Neural cell (in vitro differentiated cells): ENCODE measurements around the gene DHPS. TPM values are rescaled to one million over a fixed set of nuclear protein-coding genes. Genes with fewer than 3 reads are reported as not detected.

Experiments used
- H2AFZ ChIP-seq: fragments of 200-600, 300-800 bp; sonication (generic), shearing (Covaris generic); 2 replicates; pipeline ENCODE4 v1.6.0; 2014; ENCODE audit warnings: low read depth, mild to moderate bottlenecking, antibody characterized with exemption, low read length, moderate library complexity
- H3F3A ChIP-seq: fragments of 200-600 bp; shearing (Covaris generic); 2 replicates; pipeline ENCODE4 v1.6.1; 2016; ENCODE audit warnings: mild to moderate bottlenecking, moderate library complexity, mixed read lengths, antibody characterized with exemption, low read length; ENCODE audit not compliant: insufficient read depth, poor library complexity, severe bottlenecking
- H3K27ac ChIP-seq: fragments of 200-600, 300-800 bp; sonication (generic), shearing (Covaris generic); 2 replicates; pipeline ENCODE4 v1.5.1; 2014; ENCODE audit warnings: mild to moderate bottlenecking, low read length, moderate library complexity
- H3K27me3 ChIP-seq: fragments of 300-800, 200-600 bp; sonication (generic), shearing (Covaris generic); 2 replicates; pipeline ENCODE4 v1.6.0; 2014; ENCODE audit warnings: mild to moderate bottlenecking, low read depth, low read length, moderate library complexity; ENCODE audit not compliant: insufficient read depth
- H3K36me3 ChIP-seq: fragments of 300-800, 200-600 bp; sonication (generic), shearing (Covaris generic); 2 replicates; pipeline ENCODE4 v1.5.1; 2014; ENCODE audit warnings: mild to moderate bottlenecking, antibody characterized with exemption, low read length, moderate library complexity; ENCODE audit not compliant: insufficient read depth
- H3K4me2 ChIP-seq: fragments of 300-800, 200-600 bp; sonication (generic), shearing (Covaris generic); 2 replicates; pipeline ENCODE4 v1.6.0; 2014; ENCODE audit warnings: mild to moderate bottlenecking, low read length
- H3K4me3 ChIP-seq: fragments of 300-800, 200-600 bp; sonication (generic), shearing (Covaris generic); 2 replicates; pipeline ENCODE4 v1.5.1; 2014; ENCODE audit warnings: mild to moderate bottlenecking, low read length, moderate library complexity
- H3K79me2 ChIP-seq: fragments of 200-600 bp; shearing (Covaris generic); replicated peaks from 2 replicates; pipeline ENCODE4 v1.6.0; 2014; ENCODE audit warnings: mild to moderate bottlenecking, low read length, moderate library complexity; ENCODE audit not compliant: insufficient read depth
- H3K9ac ChIP-seq: fragments of 300-800, 200-600 bp; sonication (generic), shearing (Covaris generic); 2 replicates; pipeline ENCODE4 v1.6.1; 2016; ENCODE audit warnings: mild to moderate bottlenecking, low read length, mixed read lengths
- H3K9me2 ChIP-seq: fragments of 200-600 bp; shearing (Covaris generic); 2 replicates; pipeline ENCODE4 v1.6.1; 2016; ENCODE audit warnings: mild to moderate bottlenecking, low read length, mixed read lengths; ENCODE audit not compliant: insufficient read depth
- H3K9me3 ChIP-seq: fragments of 200-600, 300-800 bp; sonication (generic), shearing (Covaris generic); 2 replicates; pipeline ENCODE4 v1.6.1; 2016; ENCODE audit warnings: mild to moderate bottlenecking, mixed run types, low read length, moderate library complexity, mixed read lengths
- H4K20me1 ChIP-seq: fragments of 200-600 bp; shearing (Covaris generic); 2 replicates; pipeline ENCODE4 v1.6.1; 2016; ENCODE audit warnings: mild to moderate bottlenecking, mixed run types; ENCODE audit not compliant: insufficient read depth
- CTCF ChIP-seq: fragments of 450-650 bp; IDR thresholded peaks from 2 replicates; pipeline ENCODE4 v1.5.1; 2014; ENCODE audit warnings: antibody characterized with exemption, mild to moderate bottlenecking, moderate library complexity; ENCODE audit not compliant: poor library complexity, severe bottlenecking
- EP300 ChIP-seq: fragments of 450-650 bp; conservative IDR thresholded peaks from 2 replicates; pipeline ENCODE4 v1.6.1; 2014; ENCODE audit warnings: antibody characterized with exemption, mild to moderate bottlenecking, moderate library complexity; ENCODE audit not compliant: poor library complexity, severe bottlenecking
- EZH2 ChIP-seq: fragments of 200-600, 300-800 bp; shearing (Covaris generic), sonication (generic); IDR thresholded peaks from 2 replicates; pipeline ENCODE4 v1.6.1; 2014; ENCODE audit warnings: antibody characterized with exemption, low read length, borderline replicate concordance, mild to moderate bottlenecking; ENCODE audit not compliant: insufficient read depth, poor library complexity, severe bottlenecking
- MXI1 ChIP-seq: fragments of 450-650 bp; conservative IDR thresholded peaks from 2 replicates; pipeline ENCODE4 v1.6.1; 2014; ENCODE audit warnings: antibody characterized with exemption, mild to moderate bottlenecking; ENCODE audit not compliant: poor library complexity, severe bottlenecking
- POLR2AphosphoS5 ChIP-seq: IDR thresholded peaks from 2 replicates; pipeline ENCODE4 v1.6.1; 2012
- RAD21 ChIP-seq: fragments of 450-650 bp; conservative IDR thresholded peaks from 2 replicates; pipeline ENCODE4 v1.6.1; 2014; ENCODE audit warnings: antibody characterized with exemption, mild to moderate bottlenecking, moderate library complexity
- REST ChIP-seq: IDR thresholded peaks from 2 replicates; pipeline ENCODE4 v1.6.1; 2012; ENCODE audit warnings: borderline replicate concordance
- SMC3 ChIP-seq: fragments of 450-650 bp; conservative IDR thresholded peaks from 2 replicates; pipeline ENCODE4 v1.6.1; 2014; ENCODE audit warnings: antibody characterized with exemption, mild to moderate bottlenecking, moderate library complexity; ENCODE audit not compliant: poor library complexity
- TAF1 ChIP-seq: IDR thresholded peaks from 2 replicates; pipeline ENCODE4 v1.6.1; 2012; ENCODE audit warnings: low read depth
- polyA plus RNA-seq: library from polyadenylated mRNA; depleted of rRNA; stranded (reverse); fragments of >200 nt; gene quantifications from 2 replicates; pipeline ENCODE4 v1.2.3, GENCODE V29; 2014

The DHPS gene
- polyA plus RNA-seq, 1 donor from 2014 or later: 239 TPM

GRCh38 chr19:12648088-12648487, 33.6 kb downstream of the DHPS start:
- Histone ChIP-seq H3K9me2 (no peaks in the 10 kb centered on the region), H3K27ac (no peak overlapping the region), H3K79me2 (no peaks in the 10 kb centered on the region), H3K9me3 (no peaks in the 10 kb centered on the region), H3K27me3 (no peaks in the 10 kb centered on the region), H3F3A (no peaks in the 10 kb centered on the region), H4K20me1 (no peaks in the 10 kb centered on the region), H2AFZ (no peak overlapping the region), H3K4me3 (no peak overlapping the region), H3K36me3 (no peaks in the 10 kb centered on the region), H3K4me2 (no peak overlapping the region), H3K9ac (no peak overlapping the region)
- TF ChIP-seq POLR2AphosphoS5 (no peak), TAF1 (no peak), EZH2 (no peak), MXI1 (no peak), RAD21 (no peak), EP300 (no peak), CTCF (no peak), REST (no peak), SMC3 (no peak)

- Histone ChIP-seq H3K9ac (no peak overlapping the region), H3K27ac (no peak overlapping the region), H2AFZ (no peak overlapping the region), H3K79me2 (no peaks in the 10 kb centered on the region), H3K4me3 (no peak overlapping the region), H3K27me3 (no peaks in the 10 kb centered on the region), H3F3A (no peaks in the 10 kb centered on the region), H4K20me1 (no peaks in the 10 kb centered on the region), H3K9me3 (no peaks in the 10 kb centered on the region), H3K9me2 (no peaks in the 10 kb centered on the region), H3K36me3 (no peaks in the 10 kb centered on the region), H3K4me2 (no peak overlapping the region)
- no peak for TF ChIP-seq POLR2AphosphoS5
- no peak for TF ChIP-seq RAD21
- no peak for TF ChIP-seq REST
- no peak for TF ChIP-seq CTCF
- TF ChIP-seq SMC3: no peak
- no peak for TF ChIP-seq MXI1
- no peak for TF ChIP-seq EZH2
- no peak for TF ChIP-seq TAF1
Measured at GRCh38 chr19:12647490-12648071, 34.1 kb downstream of the DHPS start.
